Activated T-cell treated with anti-CD3 and anti-CD28 coated beads, Interleukin-2, amount 50 U/mL, for 24 hours (primary cell): ENCODE measurements around the gene MAP2K1.
A peak's percentile ranks its signal among the peaks of the same experiment; 100 is the strongest.
"Not testable (repeated sequence)": the region's sequence is repeated elsewhere in the genome, so short reads cannot be mapped to it uniquely, and the experiment has no call there.

Experiments
- DNase-seq: peaks from one replicate; pipeline ENCODE4 v3.0.0-alpha.2; 2020
- H3K27ac Mint-ChIP-seq: 2 replicates; pipeline ENCODE4 v1.8.0; 2020; ENCODE audit warnings: mild to moderate bottlenecking, mixed read lengths
- H3K27me3 Mint-ChIP-seq: 2 replicates; pipeline ENCODE4 v1.8.0; 2020; ENCODE audit warnings: mixed read lengths
- H3K36me3 Mint-ChIP-seq: 2 replicates; pipeline ENCODE4 v1.8.0; 2020; ENCODE audit warnings: low read depth, mixed read lengths
- H3K4me1 Mint-ChIP-seq: 2 replicates; pipeline ENCODE4 v1.8.0; 2020; ENCODE audit warnings: low read depth, mixed read lengths
- H3K4me3 Mint-ChIP-seq: 2 replicates; pipeline ENCODE4 v1.8.0; 2020; ENCODE audit warnings: mild to moderate bottlenecking, moderate library complexity, mixed read lengths
- H3K9me3 Mint-ChIP-seq: 2 replicates; pipeline ENCODE4 v1.8.0; 2020; ENCODE audit warnings: mixed read lengths

Gene MAP2K1

GRCh38 chr15:66386204-66387123 lies at the start of gene MAP2K1:
TSS of gene MAP2K1 (plus strand) at chr15:66386912. CDS start at chr15:66387348, 436 bp downstream.
- Mint-ChIP-seq H3K9me3 (no peaks in the 10 kb centered on the region), H3K4me1 (peaks cover 45% of the 10 kb centered on the region), H3K36me3 (peaks cover 45% of the 10 kb centered on the region), H3K4me3 (peak within 1 kb of the TSS; percentile 96), H3K27me3 (no peaks in the 10 kb centered on the region), H3K27ac (peak within 1 kb of the TSS; percentile 96)
- DNase-seq = peak; percentile 99

DNA sequence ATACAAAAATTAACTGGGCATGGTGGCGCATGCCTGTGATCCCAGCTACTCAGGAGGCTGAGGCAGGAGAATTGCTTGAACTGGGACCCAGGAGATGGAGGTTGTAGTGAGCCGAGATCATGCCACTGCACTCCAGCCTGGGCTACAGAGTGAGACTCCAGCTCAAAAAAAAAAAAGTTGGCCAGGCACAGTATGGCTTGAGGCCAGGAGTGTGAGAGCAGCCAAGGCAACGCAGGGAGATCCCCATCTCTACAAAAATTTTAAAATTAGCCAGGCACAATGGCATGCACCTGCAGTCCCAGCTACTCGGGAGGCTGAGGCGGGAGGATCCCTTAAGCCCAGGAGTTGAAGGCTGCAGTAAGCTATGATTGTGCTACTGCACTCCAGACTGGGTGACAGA lies 38.2 kb upstream of the MAP2K1 start:
- not testable (repeated sequence) for H3K27me3 Mint-ChIP-seq, H3K4me3 Mint-ChIP-seq, DNase-seq, H3K4me1 Mint-ChIP-seq, H3K27ac Mint-ChIP-seq, H3K9me3 Mint-ChIP-seq
- peaks cover 88% of the 10 kb centered on the region for H3K36me3 Mint-ChIP-seq

- H3K9me3 Mint-ChIP-seq = no peaks in the 10 kb centered on the region
- no peak for DNase-seq
- peaks cover 34% of the 10 kb centered on the region for H3K4me1 Mint-ChIP-seq
- H3K4me3 Mint-ChIP-seq = peak overlapping the region; percentile 88
- H3K27me3 Mint-ChIP-seq = no peaks in the 10 kb centered on the region
- H3K36me3 Mint-ChIP-seq = peaks cover 43% of the 10 kb centered on the region
- H3K27ac Mint-ChIP-seq = peak overlapping the region; percentile 98
Observed at GRCh38 chr15:66356077-66356358, 30.7 kb upstream of the MAP2K1 start.

DNA sequence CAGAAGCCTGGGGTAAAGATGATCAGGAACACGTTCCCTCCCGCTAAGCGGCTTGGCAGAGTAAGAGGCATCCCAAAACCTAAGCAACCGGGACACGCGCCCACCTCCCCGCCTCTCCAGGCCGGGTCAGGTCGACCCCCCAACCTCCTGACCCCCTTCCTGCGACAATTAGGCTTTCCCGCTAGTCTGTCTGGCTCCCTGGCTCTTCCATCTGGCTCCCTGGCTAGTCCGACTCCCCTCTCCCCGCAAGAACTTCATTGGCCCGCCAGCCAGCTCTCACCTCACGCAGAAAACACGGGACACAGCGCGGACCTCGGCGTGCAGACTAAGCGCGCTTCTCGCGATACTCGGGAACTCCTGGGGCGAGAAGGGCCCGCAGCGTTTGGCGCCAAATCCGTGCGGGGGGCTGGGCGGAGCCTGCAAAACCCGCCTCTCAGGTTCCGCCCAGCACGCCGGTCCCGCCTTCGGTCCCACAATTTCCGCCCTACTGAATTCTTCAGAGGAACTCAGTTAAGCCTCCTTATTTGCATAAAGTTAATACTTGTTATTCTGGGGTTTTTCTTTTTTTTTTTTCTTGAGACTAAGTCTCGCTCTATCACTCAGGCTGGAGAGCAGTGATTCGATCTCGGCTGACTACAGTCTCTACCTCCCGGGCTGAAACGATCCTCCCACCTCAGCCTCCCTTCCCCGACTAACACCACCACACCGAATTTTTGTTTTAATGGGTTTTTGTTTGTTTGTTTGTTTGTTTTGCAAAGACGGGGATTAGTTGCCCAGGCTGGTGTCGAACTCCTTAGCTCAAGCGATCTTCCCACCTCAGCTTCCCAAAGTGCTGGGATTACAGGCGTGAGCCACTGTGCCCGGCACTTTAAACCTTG lies 30.1 kb upstream of the MAP2K1 start, which contains the start of gene TIPIN:
TIPIN (minus strand) TSS at position 327 of the 878 bp plus-strand sequence. CDS start 3,738 bp downstream, outside the sequence.
- Mint-ChIP-seq H3K36me3 (peaks cover 37% of the 10 kb centered on the region), H3K4me3 (peak within 1 kb of the TSS; percentile 88), H3K27me3 (no peaks in the 10 kb centered on the region), H3K4me1 (peaks cover 34% of the 10 kb centered on the region), H3K9me3 (no peaks in the 10 kb centered on the region), H3K27ac (peak within 1 kb of the TSS; percentile 98)
- peak; percentile 97 for DNase-seq

GRCh38 chr15:66359740-66360139 lies 27.0 kb upstream of the MAP2K1 start:
- no peaks in the 10 kb centered on the region for H3K27me3 Mint-ChIP-seq
- H3K27ac Mint-ChIP-seq = no peak overlapping the region
- peaks cover 11% of the 10 kb centered on the region for H3K36me3 Mint-ChIP-seq
- no peak overlapping the region for H3K4me3 Mint-ChIP-seq
- no peak for DNase-seq
- H3K9me3 Mint-ChIP-seq = no peaks in the 10 kb centered on the region
- peaks cover 19% of the 10 kb centered on the region for H3K4me1 Mint-ChIP-seq

GRCh38 chr15:66361745-66362460 lies 24.8 kb upstream of the MAP2K1 start:
- H3K4me3 Mint-ChIP-seq, H3K4me1 Mint-ChIP-seq, H3K27me3 Mint-ChIP-seq, H3K27ac Mint-ChIP-seq, DNase-seq, H3K9me3 Mint-ChIP-seq, H3K36me3 Mint-ChIP-seq: not testable (repeated sequence)

- Mint-ChIP-seq H3K4me3 (no peak overlapping the region), H3K4me1 (peaks cover 2% of the 10 kb centered on the region), H3K36me3 (no peaks in the 10 kb centered on the region), H3K9me3 (no peaks in the 10 kb centered on the region), H3K27me3 (no peaks in the 10 kb centered on the region), H3K27ac (no peak overlapping the region)
- DNase-seq = no peak
Observed at GRCh38 chr15:66362776-66363175, 23.9 kb upstream of the MAP2K1 start.

DNA sequence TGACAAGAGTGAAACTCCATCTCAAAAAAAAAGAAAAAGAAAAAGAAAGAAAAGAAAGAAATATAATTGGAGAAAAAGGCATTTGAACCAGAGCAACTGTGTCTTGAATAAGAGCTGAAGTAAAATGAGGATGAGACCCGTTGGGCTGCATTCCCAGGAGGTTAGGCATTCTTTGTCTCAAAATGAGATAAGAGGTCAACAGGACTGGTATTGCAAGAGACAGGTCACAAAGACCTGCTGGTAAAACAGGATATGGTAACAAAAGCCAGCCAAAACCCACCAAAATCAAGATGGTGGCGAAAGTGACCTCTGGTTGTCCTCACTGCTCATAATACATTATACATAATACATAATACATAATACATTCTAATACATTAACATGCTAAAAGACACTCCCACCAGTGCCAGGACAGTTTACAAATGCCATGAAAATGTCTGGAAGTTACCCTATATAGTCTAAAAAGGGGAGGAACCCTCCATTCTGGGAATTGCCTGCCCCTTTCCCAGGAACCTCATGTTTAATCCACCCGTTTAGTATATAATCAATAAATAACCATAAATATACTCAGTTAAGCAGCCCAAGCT lies 21.7 kb upstream of the MAP2K1 start:
- H3K4me1 Mint-ChIP-seq = peaks cover 6% of the 10 kb centered on the region
- H3K9me3 Mint-ChIP-seq = no peaks in the 10 kb centered on the region
- H3K36me3 Mint-ChIP-seq = no peaks in the 10 kb centered on the region
- H3K4me3 Mint-ChIP-seq = no peak overlapping the region
- no peak for DNase-seq
- no peaks in the 10 kb centered on the region for H3K27me3 Mint-ChIP-seq
- H3K27ac Mint-ChIP-seq = no peak overlapping the region

GRCh38 chr15:66369773-66370651 lies 16.7 kb upstream of the MAP2K1 start:
- peak overlapping the region; percentile 96 for H3K27ac Mint-ChIP-seq
- H3K4me1 Mint-ChIP-seq = peaks cover 16% of the 10 kb centered on the region
- H3K9me3 Mint-ChIP-seq = no peaks in the 10 kb centered on the region
- H3K4me3 Mint-ChIP-seq = peak overlapping the region; percentile 67
- no peaks in the 10 kb centered on the region for H3K36me3 Mint-ChIP-seq
- peak; percentile 46 for DNase-seq
- H3K27me3 Mint-ChIP-seq = no peaks in the 10 kb centered on the region

DNA sequence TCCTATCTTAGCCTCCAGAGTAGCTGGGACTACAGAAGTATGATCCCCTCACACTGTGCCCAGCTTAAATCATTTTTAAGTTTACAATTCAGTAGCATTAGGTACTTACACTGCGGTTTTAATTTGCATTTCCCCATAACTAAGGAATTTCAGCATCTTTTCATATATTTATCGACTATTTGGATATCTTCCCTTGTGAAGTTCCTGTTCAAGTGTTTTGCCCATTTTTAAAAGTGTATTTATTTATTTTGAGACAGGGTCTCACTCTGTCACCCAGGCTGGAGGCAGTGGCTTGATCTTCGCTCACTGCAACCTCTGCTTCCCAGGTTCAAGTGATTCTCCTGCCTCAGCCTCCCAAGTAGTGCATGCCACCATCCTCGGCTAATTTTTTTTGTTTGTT lies 12.5 kb upstream of the MAP2K1 start:
- Mint-ChIP-seq H3K9me3 (no peaks in the 10 kb centered on the region), H3K4me1 (peaks cover 16% of the 10 kb centered on the region), H3K27me3 (no peaks in the 10 kb centered on the region), H3K27ac (no peak overlapping the region), H3K36me3 (no peaks in the 10 kb centered on the region), H3K4me3 (no peak overlapping the region)
- no peak for DNase-seq

GRCh38 chr15:66378814-66379430 lies 7.8 kb upstream of the MAP2K1 start:
- Mint-ChIP-seq H3K4me3 (no peak overlapping the region), H3K27ac (no peak overlapping the region), H3K4me1 (peaks cover 2% of the 10 kb centered on the region), H3K9me3 (no peaks in the 10 kb centered on the region), H3K27me3 (no peaks in the 10 kb centered on the region), H3K36me3 (no peaks in the 10 kb centered on the region)
- no peak for DNase-seq

DNA sequence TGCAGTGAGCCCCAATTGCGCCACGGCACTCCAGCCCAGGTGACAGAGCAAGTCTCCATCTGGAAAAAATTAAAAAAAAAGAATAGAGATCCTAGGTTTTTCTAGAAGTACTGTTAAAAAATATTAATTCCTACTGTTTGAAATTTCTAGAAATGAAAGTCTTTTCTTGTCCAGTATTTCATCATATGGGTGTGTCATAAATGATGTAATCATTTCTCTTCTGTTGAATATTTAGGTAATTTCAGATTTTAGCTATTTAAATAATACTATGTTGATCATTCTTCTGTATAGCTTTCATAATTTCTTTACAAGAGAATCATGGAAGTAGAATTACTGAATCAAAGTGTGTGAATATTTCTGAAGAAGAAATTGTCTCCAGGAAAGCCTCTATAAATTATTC lies 5.3 kb upstream of the MAP2K1 start:
- peaks cover 15% of the 10 kb centered on the region for H3K4me1 Mint-ChIP-seq
- not testable (repeated sequence) for H3K4me3 Mint-ChIP-seq, H3K27ac Mint-ChIP-seq, H3K27me3 Mint-ChIP-seq, DNase-seq, H3K36me3 Mint-ChIP-seq, H3K9me3 Mint-ChIP-seq
